ENCODE measurements around the gene SLC25A21. TPM values are rescaled to one million over a fixed set of nuclear protein-coding genes. Genes with fewer than 3 reads are reported as not detected.
"Not testable (repeated sequence)": the region's sequence is repeated elsewhere in the genome, so short reads cannot be mapped to it uniquely, and the experiment has no call there.

The SLC25A21 gene
- total RNA-seq, 5 donors from 2014 or later (not counting 1 experiment from before 2014, with no cell fraction given) = not detected

- H3K4me1 ChIP-seq (ENCODE audit: control insufficient read depth in 1 of 2, extremely low read depth in 1 of 2, insufficient read depth in 2 of 2, low read length in 2 of 2) = not testable (repeated sequence)
- WGBS (ENCODE audit: insufficient coverage) = 75% methylated on average over 7 of the region's 9 CpGs
Observed at GRCh38 chr14:37187840-37188577, 15.6 kb upstream of the SLC25A21 start.

GRCh38 chr14:37187294-37187693 is 14.9 kb upstream of the SLC25A21 start:
- no peaks in the 10 kb centered on the region for H3K27me3 Mint-ChIP-seq

More at GRCh38 chr14:37187840-37188577, 15.6 kb upstream of the SLC25A21 start:
- H3K27me3 ChIP-seq (replicated peaks in 1 of 2; ENCODE audit: control insufficient read depth in 2 of 2, extremely low read depth in 1 of 2, insufficient read depth in 2 of 2, low read length in 1 of 2); H3K27me3 Mint-ChIP-seq; H3K36me3 ChIP-seq (ENCODE audit: control insufficient read depth in 2 of 2, extremely low read depth in 1 of 2, insufficient read depth in 1 of 2, low read length in 1 of 2); H3K4me3 Mint-ChIP-seq; H3K4me1 Mint-ChIP-seq; H3K27ac Mint-ChIP-seq; DNase-seq; ATAC-seq (replicated peaks in 1 of 4); H3K4me3 ChIP-seq (ENCODE audit: control insufficient read depth in 1 of 2, extremely low read depth in 1 of 2, low read length in 1 of 2); H3K27ac ChIP-seq (ENCODE audit: low read length); H3K9me3 ChIP-seq; POLR2A ChIA-PET; H3K36me3 Mint-ChIP-seq; CTCF ChIA-PET: not testable (repeated sequence)
- H3K9me3 Mint-ChIP-seq = peaks cover 4 to 15% (median 13%) of the 10 kb centered on the region in 3 donors

DNA sequence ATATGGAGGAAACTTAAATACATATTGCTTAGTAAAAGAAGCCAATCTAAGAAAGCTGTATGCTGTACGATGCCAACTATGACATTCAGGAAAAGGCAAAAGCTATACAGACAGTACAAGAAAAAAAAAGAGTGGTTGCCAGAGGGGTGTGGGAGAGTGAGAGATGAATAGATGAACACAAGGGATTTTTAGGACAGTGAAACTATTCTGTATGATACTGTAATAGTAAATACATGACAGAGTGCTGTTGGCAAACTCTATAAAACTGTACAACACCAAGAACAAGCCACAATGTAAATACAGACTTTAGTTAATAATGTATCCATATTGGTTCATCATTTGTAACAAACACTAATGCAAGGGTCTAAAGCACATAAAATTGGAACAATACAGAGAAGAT is 14.5 kb upstream of the SLC25A21 start:
- ATAC-seq (replicated peaks in 1 of 4) (no peak), DNase-seq (no peak)
- Mint-ChIP-seq H3K27me3 (peaks cover 0 to 3% of the 10 kb centered on the region in 2 donors), H3K4me1 (no peaks in the 10 kb centered on the region), H3K9me3 (peaks cover 7 to 18% (median 15%) of the 10 kb centered on the region in 3 donors), H3K36me3 (no peaks in the 10 kb centered on the region), H3K4me3 (no peak overlapping the region), H3K27ac (no peak overlapping the region)
- POLR2A ChIA-PET = no interaction called here
- Histone ChIP-seq H3K9me3 (no peaks in the 10 kb centered on the region), H3K4me1 (ENCODE audit: control insufficient read depth in 1 of 2, extremely low read depth in 1 of 2, insufficient read depth in 2 of 2, low read length in 2 of 2) (no peaks in the 10 kb centered on the region), H3K4me3 (ENCODE audit: control insufficient read depth in 1 of 2, extremely low read depth in 1 of 2, low read length in 1 of 2) (no peak overlapping the region), H3K36me3 (ENCODE audit: control insufficient read depth in 2 of 2, extremely low read depth in 1 of 2, insufficient read depth in 1 of 2, low read length in 1 of 2) (no peaks in the 10 kb centered on the region), H3K27me3 (replicated peaks in 1 of 2; ENCODE audit: control insufficient read depth in 2 of 2, extremely low read depth in 1 of 2, insufficient read depth in 2 of 2, low read length in 1 of 2) (no peaks in the 10 kb centered on the region), H3K27ac (ENCODE audit: low read length) (no peak overlapping the region)
- no CpG with 5 or more reads among the region's 1 CpG for whole genome bisulfite sequencing (ENCODE audit: insufficient coverage)
- CTCF ChIA-PET = no interaction called here

More at GRCh38 chr14:37187294-37187693, 14.9 kb upstream of the SLC25A21 start:
- CTCF ChIA-PET = no interaction called here
- Histone ChIP-seq H3K4me3 (ENCODE audit: control insufficient read depth in 1 of 2, extremely low read depth in 1 of 2, low read length in 1 of 2) (no peak overlapping the region), H3K9me3 (no peaks in the 10 kb centered on the region), H3K4me1 (ENCODE audit: control insufficient read depth in 1 of 2, extremely low read depth in 1 of 2, insufficient read depth in 2 of 2, low read length in 2 of 2) (no peaks in the 10 kb centered on the region), H3K27me3 (replicated peaks in 1 of 2; ENCODE audit: control insufficient read depth in 2 of 2, extremely low read depth in 1 of 2, insufficient read depth in 2 of 2, low read length in 1 of 2) (no peaks in the 10 kb centered on the region), H3K36me3 (ENCODE audit: control insufficient read depth in 2 of 2, extremely low read depth in 1 of 2, insufficient read depth in 1 of 2, low read length in 1 of 2) (no peaks in the 10 kb centered on the region), H3K27ac (ENCODE audit: low read length) (no peak overlapping the region)
- 13% methylated on average over 1 of the region's 3 CpGs for WGBS (ENCODE audit: insufficient coverage)
- DNase-seq = no peak
- Mint-ChIP-seq H3K27ac (no peak overlapping the region), H3K36me3 (no peaks in the 10 kb centered on the region), H3K4me3 (no peak overlapping the region), H3K4me1 (no peaks in the 10 kb centered on the region), H3K9me3 (peaks cover 4 to 15% (median 13%) of the 10 kb centered on the region in 3 donors)
- no peak for ATAC-seq (replicated peaks in 1 of 4)
- POLR2A ChIA-PET = no interaction called here

- POLR2A ChIA-PET = no interaction called here
- H3K4me3 Mint-ChIP-seq = no peak overlapping the region
- H3K27me3 Mint-ChIP-seq = peaks cover 0 to 3% of the 10 kb centered on the region in 2 donors
- ATAC-seq (replicated peaks in 1 of 4) (no peak), DNase-seq (no peak)
- no peaks in the 10 kb centered on the region for H3K4me1 ChIP-seq (ENCODE audit: control insufficient read depth in 1 of 2, extremely low read depth in 1 of 2, insufficient read depth in 2 of 2, low read length in 2 of 2)
- no peak overlapping the region for H3K4me3 ChIP-seq (ENCODE audit: control insufficient read depth in 1 of 2, extremely low read depth in 1 of 2, low read length in 1 of 2)
- H3K4me1 Mint-ChIP-seq = no peaks in the 10 kb centered on the region
- H3K9me3 ChIP-seq = no peaks in the 10 kb centered on the region
- no peaks in the 10 kb centered on the region for H3K27me3 ChIP-seq (replicated peaks in 1 of 2; ENCODE audit: control insufficient read depth in 2 of 2, extremely low read depth in 1 of 2, insufficient read depth in 2 of 2, low read length in 1 of 2)
- H3K27ac Mint-ChIP-seq = no peak overlapping the region
- H3K27ac ChIP-seq (ENCODE audit: low read length) = no peak overlapping the region
- H3K36me3 ChIP-seq (ENCODE audit: control insufficient read depth in 2 of 2, extremely low read depth in 1 of 2, insufficient read depth in 1 of 2, low read length in 1 of 2) = no peaks in the 10 kb centered on the region
- peaks cover 7 to 13% (median 12%) of the 10 kb centered on the region in 3 donors for H3K9me3 Mint-ChIP-seq
- CTCF ChIA-PET = no interaction called here
- H3K36me3 Mint-ChIP-seq = no peaks in the 10 kb centered on the region
Observed at GRCh38 chr14:37185670-37186069, 13.3 kb upstream of the SLC25A21 start.

GRCh38 chr14:37184520-37184919 is 12.1 kb upstream of the SLC25A21 start:
- CTCF ChIA-PET; H3K27ac Mint-ChIP-seq; ATAC-seq (replicated peaks in 1 of 4); H3K4me3 Mint-ChIP-seq; H3K4me1 Mint-ChIP-seq; H3K27me3 ChIP-seq (replicated peaks in 1 of 2; ENCODE audit: control insufficient read depth in 2 of 2, extremely low read depth in 1 of 2, insufficient read depth in 2 of 2, low read length in 1 of 2); H3K27me3 Mint-ChIP-seq; H3K9me3 ChIP-seq; H3K27ac ChIP-seq (ENCODE audit: low read length); H3K4me1 ChIP-seq (ENCODE audit: control insufficient read depth in 1 of 2, extremely low read depth in 1 of 2, insufficient read depth in 2 of 2, low read length in 2 of 2); DNase-seq; H3K4me3 ChIP-seq (ENCODE audit: control insufficient read depth in 1 of 2, extremely low read depth in 1 of 2, low read length in 1 of 2); POLR2A ChIA-PET; H3K36me3 Mint-ChIP-seq; H3K36me3 ChIP-seq (ENCODE audit: control insufficient read depth in 2 of 2, extremely low read depth in 1 of 2, insufficient read depth in 1 of 2, low read length in 1 of 2): not testable (repeated sequence)
- H3K9me3 Mint-ChIP-seq = peaks cover 7 to 12% (median 12%) of the 10 kb centered on the region in 3 donors
- WGBS (ENCODE audit: insufficient coverage) = 100% methylated on average over 3 of the region's 8 CpGs

DNA sequence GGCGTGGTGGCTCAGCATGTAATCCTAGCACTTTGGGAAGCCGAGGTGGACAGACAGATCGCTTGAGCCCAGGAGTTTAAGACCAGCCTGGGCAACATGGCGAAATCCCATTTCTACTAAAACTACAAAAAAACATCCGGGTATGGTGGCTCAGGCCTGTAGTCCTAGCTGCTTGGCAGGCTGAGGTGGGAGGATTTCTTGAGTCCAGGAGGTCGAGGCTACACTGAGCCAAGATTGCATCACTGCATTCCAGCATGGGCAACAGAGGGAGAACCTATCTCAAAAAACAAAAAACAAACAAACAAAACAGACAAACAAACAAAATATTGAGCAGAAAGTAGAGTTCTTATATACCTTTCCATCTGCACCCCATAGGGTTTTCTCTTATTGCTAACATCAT is 9.0 kb upstream of the SLC25A21 start:
- no peak overlapping the region for H3K4me3 ChIP-seq (ENCODE audit: control insufficient read depth in 1 of 2, extremely low read depth in 1 of 2, low read length in 1 of 2)
- Mint-ChIP-seq H3K9me3 (peaks cover 6 to 10% (median 7%) of the 10 kb centered on the region in 3 donors), H3K36me3 (no peaks in the 10 kb centered on the region), H3K4me1 (no peaks in the 10 kb centered on the region), H3K4me3 (no peak overlapping the region), H3K27ac (no peak overlapping the region), H3K27me3 (peaks cover 0 to 3% of the 10 kb centered on the region in 2 donors)
- H3K36me3 ChIP-seq (ENCODE audit: control insufficient read depth in 2 of 2, extremely low read depth in 1 of 2, insufficient read depth in 1 of 2, low read length in 1 of 2) = no peaks in the 10 kb centered on the region
- WGBS (ENCODE audit: insufficient coverage) = 50% methylated on average over 3 of the region's 6 CpGs
- no peaks in the 10 kb centered on the region for H3K4me1 ChIP-seq (ENCODE audit: control insufficient read depth in 1 of 2, extremely low read depth in 1 of 2, insufficient read depth in 2 of 2, low read length in 2 of 2)
- no peaks in the 10 kb centered on the region for H3K27me3 ChIP-seq (replicated peaks in 1 of 2; ENCODE audit: control insufficient read depth in 2 of 2, extremely low read depth in 1 of 2, insufficient read depth in 2 of 2, low read length in 1 of 2)
- no peak for DNase-seq
- ChIA-PET CTCF (no interaction called here), POLR2A (no interaction called here)
- ATAC-seq (replicated peaks in 1 of 4) = no peak
- no peak overlapping the region for H3K27ac ChIP-seq (ENCODE audit: low read length)
- H3K9me3 ChIP-seq = no peaks in the 10 kb centered on the region

GRCh38 chr14:37180886-37181285 is 8.5 kb upstream of the SLC25A21 start:
- H3K4me3 ChIP-seq (ENCODE audit: control insufficient read depth in 1 of 2, extremely low read depth in 1 of 2, low read length in 1 of 2); H3K27ac ChIP-seq (ENCODE audit: low read length); H3K4me3 Mint-ChIP-seq; DNase-seq; H3K9me3 ChIP-seq; H3K36me3 Mint-ChIP-seq; H3K27me3 ChIP-seq (replicated peaks in 1 of 2; ENCODE audit: control insufficient read depth in 2 of 2, extremely low read depth in 1 of 2, insufficient read depth in 2 of 2, low read length in 1 of 2); ATAC-seq (replicated peaks in 1 of 4); CTCF ChIA-PET; H3K27ac Mint-ChIP-seq; H3K36me3 ChIP-seq (ENCODE audit: control insufficient read depth in 2 of 2, extremely low read depth in 1 of 2, insufficient read depth in 1 of 2, low read length in 1 of 2); H3K27me3 Mint-ChIP-seq; POLR2A ChIA-PET; H3K4me1 ChIP-seq (ENCODE audit: control insufficient read depth in 1 of 2, extremely low read depth in 1 of 2, insufficient read depth in 2 of 2, low read length in 2 of 2); H3K4me1 Mint-ChIP-seq: not testable (repeated sequence)
- WGBS (ENCODE audit: insufficient coverage) = no CpG with 5 or more reads among the region's 7 CpGs
- peaks cover 6 to 10% (median 7%) of the 10 kb centered on the region in 3 donors for H3K9me3 Mint-ChIP-seq
